Tibial nerve (tissue), 4 donors: ENCODE results near the gene MZT2A. TPM values are rescaled to one million over a fixed set of nuclear protein-coding genes. Genes with fewer than 3 reads are reported as not detected.
"Not testable (repeated sequence)": the region's sequence is repeated elsewhere in the genome, so short reads cannot be mapped to it uniquely, and the experiment has no call there.

Experiments used
- DNase-seq, 2 donors: peaks; one replicate each; pipeline ENCODE4 v3.0.0-alpha.2; 2019; ENCODE audit warnings: low spot score in 2 of 2
- H3K27ac ChIP-seq, 4 donors: fragments of 200-600 bp; sonication (generic) in 3 of 4; one replicate each; pipeline ENCODE4 v1.5.1; 2017 to 2019; ENCODE audit warnings: mild to moderate bottlenecking in 1 of 4
- H3K27me3 ChIP-seq, 2 donors: fragments of 200-600 bp; sonication (generic) in 1 of 2; one replicate each; pipeline versions ENCODE4 v1.5.1 to v1.6.0; 2017 to 2019
- H3K36me3 ChIP-seq, 3 donors: fragments of 200-600 bp; sonication (generic); one replicate each; pipeline ENCODE4 v1.5.1; 2018 to 2019
- H3K4me1 ChIP-seq, 4 donors: fragments of 200-600 bp; sonication (generic) in 3 of 4; one replicate each; pipeline ENCODE4 v1.5.1; 2017 to 2019
- H3K4me3 ChIP-seq, 4 donors: fragments of 200-600 bp; sonication (generic) in 3 of 4; one replicate each; pipeline ENCODE4 v1.5.1; 2017 to 2019; ENCODE audit warnings: mild to moderate bottlenecking in 1 of 4, moderate library complexity in 1 of 4
- H3K9me3 ChIP-seq, 4 donors: fragments of 200-600 bp; sonication (generic) in 3 of 4; one replicate each; pipeline ENCODE4 v1.5.1; 2017 to 2019
- EP300 ChIP-seq, 2 donors: sonication (generic); formaldehyde crosslinking; IDR thresholded peaks; one replicate each; pipeline ENCODE4 v1.6.1; 2017; ENCODE audit warnings: antibody characterized with exemption in 2 of 2, mild to moderate bottlenecking in 1 of 2
- POLR2A ChIP-seq, 2 donors: fragments of 450-650 bp; IDR thresholded peaks; one replicate each; pipeline ENCODE4 v1.6.1; 2017; ENCODE audit warnings: antibody characterized with exemption in 2 of 2, mild to moderate bottlenecking in 2 of 2, moderate library complexity in 2 of 2
- WGBS, 2 donors: methylation state at CpG; one replicate each; pipeline ENCODE4 v1.1.5; 2018; 5-methylcytosine and 5-hydroxymethylcytosine counted together
- total RNA-seq, 4 donors: library from RNA; depleted of rRNA; stranded (reverse); fragments of >200 nt; gene quantifications; one replicate each; pipeline ENCODE4 v1.1.0, GENCODE V29; 2016
- TF ChIP-seq, protein P1 (sequence below), 5 experiments: fragments of 200-600 bp in 3 of 5; fragments of 450-650 bp in 2 of 5; sonication (generic) in 3 of 5; IDR thresholded peaks; one replicate each; pipeline ENCODE4 v1.5.1; 2016 to 2019; ENCODE audit warnings: antibody characterized with exemption in 5 of 5, mild to moderate bottlenecking in 3 of 5, moderate library complexity in 2 of 5

Gene MZT2A
- total RNA-seq, 4 donors from 2014 or later: 73.5 to 143 (median 114) TPM

DNA sequence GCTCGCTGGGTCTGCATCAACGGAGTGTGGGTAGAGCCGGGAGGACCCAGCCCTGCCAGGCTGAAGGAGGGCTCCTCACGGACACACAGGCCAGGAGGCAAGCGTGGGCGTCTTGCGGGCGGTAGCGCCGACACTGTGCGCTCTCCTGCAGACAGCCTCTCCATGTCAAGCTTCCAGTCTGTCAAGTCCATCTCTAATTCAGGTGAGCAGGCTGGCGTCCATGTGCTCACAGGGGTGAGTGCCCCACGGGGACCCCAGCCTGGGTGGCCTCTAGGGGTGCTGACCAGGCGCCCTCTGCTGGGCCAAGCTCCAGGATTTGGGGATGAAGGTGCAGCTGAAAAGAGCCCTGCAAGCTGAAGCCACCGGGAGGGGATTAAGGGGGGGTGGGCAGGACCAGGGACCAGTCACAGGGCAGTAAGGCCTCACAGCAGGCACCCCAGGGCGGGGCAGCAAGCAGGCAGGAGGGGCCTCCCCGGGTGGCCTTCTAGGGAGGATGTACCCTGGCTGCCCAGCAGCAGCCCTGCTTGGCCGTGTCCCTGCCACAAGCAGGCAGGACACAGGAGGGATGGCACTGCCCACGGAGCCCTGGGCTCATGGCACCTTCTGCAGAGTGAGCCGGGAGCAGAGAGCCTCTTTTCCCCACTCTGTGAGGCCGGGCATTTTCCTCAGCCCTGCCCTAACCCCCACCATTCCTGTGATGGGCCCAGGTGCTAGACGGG lies 38.6 kb upstream of the MZT2A start:
- WGBS, 2 donors: 72 to 91% methylated on average over 8 to 15 of the region's 22 CpGs
- H3K27me3 ChIP-seq, H3K4me3 ChIP-seq, H3K27ac ChIP-seq, H3K36me3 ChIP-seq, DNase-seq, H3K9me3 ChIP-seq: not testable (repeated sequence)
- peaks cover 0 to 17% (median 0%) of the 10 kb centered on the region in 4 donors for H3K4me1 ChIP-seq

DNA sequence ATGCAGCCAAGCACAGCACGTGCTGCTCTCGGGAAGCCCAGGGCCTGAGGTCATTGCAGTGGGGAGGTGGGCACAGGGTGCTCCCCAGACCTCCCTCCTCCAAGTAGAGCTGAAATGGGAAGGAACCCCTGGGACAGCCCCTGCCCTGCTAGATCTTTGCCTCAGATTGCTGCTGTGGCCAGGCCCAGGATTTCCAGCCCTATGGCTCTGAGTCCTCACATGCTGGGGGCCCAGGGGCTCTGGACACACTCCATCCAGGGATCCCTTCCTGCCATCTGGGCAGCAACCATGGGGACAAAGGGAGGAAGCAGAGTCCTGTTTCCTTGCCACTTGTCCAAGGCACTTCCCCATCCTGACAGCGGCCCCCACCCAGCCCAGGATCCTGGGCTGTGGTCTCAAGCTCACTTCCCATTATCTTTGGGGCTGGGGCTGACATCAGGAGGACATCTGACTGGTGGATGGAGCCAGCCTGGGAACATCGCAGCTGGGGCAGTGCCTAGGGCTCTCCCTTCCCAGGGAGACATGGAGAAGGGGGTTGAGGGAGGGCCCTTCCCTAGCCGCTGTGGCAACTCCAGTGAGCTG lies 37.8 kb upstream of the MZT2A start:
- H3K4me3 ChIP-seq, DNase-seq, H3K27me3 ChIP-seq, H3K36me3 ChIP-seq, H3K27ac ChIP-seq, H3K9me3 ChIP-seq: not testable (repeated sequence)
- WGBS, 2 donors: 93% methylated on average over 5 of the region's 5 CpGs
- H3K4me1 ChIP-seq: peaks cover 0 to 17% (median 0%) of the 10 kb centered on the region in 4 donors

DNA sequence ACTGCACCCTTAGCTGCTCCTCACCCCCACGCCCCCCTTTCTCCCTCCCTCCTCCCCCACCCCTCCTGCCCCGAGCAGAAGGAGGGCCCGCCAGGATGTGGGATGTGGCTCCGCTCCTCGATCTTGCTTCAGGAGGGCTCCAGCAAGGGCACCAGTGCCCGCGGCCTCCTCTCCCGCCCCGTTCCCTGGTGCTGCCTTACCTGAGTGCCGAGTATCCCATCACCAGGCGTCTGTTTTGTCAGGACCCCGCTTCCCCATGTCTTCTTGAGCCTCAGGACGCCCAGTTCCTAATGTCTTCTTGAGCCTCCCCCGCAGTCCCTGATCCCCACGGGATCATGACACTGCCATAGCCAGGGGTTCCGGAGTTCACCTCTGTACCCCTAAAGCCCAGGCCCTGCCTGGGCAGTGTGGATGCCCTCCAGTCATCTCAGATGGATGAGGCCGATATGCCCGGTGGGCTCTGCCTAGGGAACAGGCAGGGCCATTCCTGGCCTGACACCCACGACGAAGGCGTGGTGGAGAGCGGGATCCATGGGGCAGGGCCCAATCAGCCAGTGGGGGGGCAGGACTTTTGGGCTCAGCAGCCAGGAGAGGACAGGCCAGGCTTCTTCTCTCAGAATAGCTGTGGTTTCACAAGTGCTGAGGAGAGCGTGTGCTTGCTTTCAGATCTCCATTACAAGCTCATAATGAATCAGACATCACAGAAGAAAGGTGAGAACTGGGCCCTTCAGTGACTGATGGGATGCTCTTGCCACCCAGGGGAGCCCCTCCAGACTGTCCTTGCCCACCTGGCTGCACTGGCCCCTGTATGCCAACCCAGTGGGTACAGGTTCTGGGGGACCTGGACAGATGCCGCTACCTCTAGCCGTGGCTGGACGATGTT lies 37.0 kb upstream of the MZT2A start:
- DNase-seq, H3K27ac ChIP-seq, H3K36me3 ChIP-seq, H3K9me3 ChIP-seq, H3K27me3 ChIP-seq: not testable (repeated sequence)
- H3K4me3 ChIP-seq: peak overlapping the region in 2 of 4 donors; percentile 40 to 53
- peaks cover 0 to 17% (median 0%) of the 10 kb centered on the region in 4 donors for H3K4me1 ChIP-seq
- WGBS, 2 donors: 62 to 65% methylated on average over 16 to 22 of the region's 26 CpGs

DNA sequence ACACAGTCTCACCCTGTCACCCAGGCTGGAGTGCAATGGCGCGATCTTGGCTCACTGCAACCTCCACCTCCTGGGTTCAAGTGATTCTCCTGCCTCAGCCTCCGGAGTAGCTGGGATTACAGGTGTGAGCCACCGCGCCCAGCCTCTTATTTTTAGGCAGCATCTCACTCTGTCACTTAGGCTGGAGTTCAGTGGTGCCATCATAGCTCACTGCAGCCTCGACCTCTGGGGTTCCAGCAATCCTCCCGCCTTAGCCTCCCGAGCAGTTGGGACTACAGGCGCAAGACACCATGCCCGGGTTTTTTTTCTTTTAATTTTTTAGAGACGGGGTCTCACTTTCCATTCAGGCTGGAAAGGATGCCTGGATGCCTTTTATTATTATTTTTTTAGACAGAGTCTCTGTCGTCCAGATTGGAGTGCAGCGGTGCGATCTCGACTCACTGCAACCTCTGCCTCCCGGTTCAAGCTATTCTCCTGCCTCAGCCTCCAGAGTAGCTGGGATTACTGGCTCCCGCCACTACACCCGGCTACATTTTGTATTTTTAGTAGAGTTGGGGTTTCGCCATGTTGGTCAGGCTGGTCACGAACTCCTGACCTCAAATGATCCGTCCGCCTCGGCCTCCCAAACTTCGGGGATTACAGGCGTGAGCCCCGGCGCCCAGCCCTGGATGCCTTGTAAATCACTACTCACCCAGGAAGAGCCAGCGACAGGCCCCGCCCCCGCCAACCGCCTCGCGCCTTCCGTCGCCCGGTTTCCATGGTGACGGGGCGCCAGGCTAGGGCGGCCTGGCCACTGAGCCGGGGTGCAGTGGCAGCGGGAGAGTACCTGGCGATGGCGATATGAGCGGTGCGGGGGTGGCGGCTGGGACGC lies 35.2 kb upstream of the MZT2A start, which contains the start of gene CCDC74A:
Gene CCDC74A (plus strand): TSS at position 758 of the 871 bp plus-strand sequence. CDS start 83 bp downstream, at position 841.
- H3K27me3 ChIP-seq: not testable (repeated sequence)

DNA sequence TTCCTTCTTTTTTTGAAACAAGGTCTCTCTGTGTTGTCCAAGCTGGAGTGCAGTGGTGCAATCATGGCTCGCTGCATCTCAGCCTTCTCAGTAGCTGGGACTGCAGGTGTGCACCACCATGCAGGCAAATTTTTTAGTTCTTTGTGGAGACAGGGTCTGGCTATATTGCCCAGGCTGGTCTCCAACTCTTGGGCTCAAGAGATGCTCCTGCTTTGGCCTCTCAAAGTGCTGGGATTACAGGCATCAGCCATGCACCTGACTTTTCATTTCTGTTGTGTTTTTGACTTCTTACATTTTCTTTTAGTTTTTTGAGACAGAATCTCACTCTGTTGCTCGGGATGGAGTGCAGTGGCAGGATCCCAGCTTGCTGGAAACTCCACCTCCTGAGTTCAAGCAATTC lies 33.1 kb upstream of the MZT2A start:
- H3K27me3 ChIP-seq, DNase-seq, H3K27ac ChIP-seq, H3K9me3 ChIP-seq, H3K4me3 ChIP-seq: not testable (repeated sequence)
- WGBS, 2 donors: 81 to 89% methylated on average over 2 of the region's 2 CpGs
- Histone ChIP-seq H3K4me1 (peaks cover 0 to 17% (median 0%) of the 10 kb centered on the region in 4 donors), H3K36me3 (peaks cover 0 to 11% (median 0%) of the 10 kb centered on the region in 3 donors)

More for the DNA sequence above, 35.2 kb upstream of the MZT2A start, which contains the start of gene CCDC74A:
- peak; percentile 50 to 57 for DNase-seq
- H3K9me3 ChIP-seq, H3K36me3 ChIP-seq: not testable (repeated sequence)
- 33 to 50% methylated on average over 28 to 43 of the region's 47 CpGs for WGBS, 2 donors
- peaks cover 0 to 17% (median 0%) of the 10 kb centered on the region in 4 donors for H3K4me1 ChIP-seq
- peak within 1 kb of the TSS; percentile 24 to 53 (median 46) for H3K4me3 ChIP-seq
- H3K27ac ChIP-seq: peak within 1 kb of the TSS in 1 of 4 donors; percentile 40

DNA sequence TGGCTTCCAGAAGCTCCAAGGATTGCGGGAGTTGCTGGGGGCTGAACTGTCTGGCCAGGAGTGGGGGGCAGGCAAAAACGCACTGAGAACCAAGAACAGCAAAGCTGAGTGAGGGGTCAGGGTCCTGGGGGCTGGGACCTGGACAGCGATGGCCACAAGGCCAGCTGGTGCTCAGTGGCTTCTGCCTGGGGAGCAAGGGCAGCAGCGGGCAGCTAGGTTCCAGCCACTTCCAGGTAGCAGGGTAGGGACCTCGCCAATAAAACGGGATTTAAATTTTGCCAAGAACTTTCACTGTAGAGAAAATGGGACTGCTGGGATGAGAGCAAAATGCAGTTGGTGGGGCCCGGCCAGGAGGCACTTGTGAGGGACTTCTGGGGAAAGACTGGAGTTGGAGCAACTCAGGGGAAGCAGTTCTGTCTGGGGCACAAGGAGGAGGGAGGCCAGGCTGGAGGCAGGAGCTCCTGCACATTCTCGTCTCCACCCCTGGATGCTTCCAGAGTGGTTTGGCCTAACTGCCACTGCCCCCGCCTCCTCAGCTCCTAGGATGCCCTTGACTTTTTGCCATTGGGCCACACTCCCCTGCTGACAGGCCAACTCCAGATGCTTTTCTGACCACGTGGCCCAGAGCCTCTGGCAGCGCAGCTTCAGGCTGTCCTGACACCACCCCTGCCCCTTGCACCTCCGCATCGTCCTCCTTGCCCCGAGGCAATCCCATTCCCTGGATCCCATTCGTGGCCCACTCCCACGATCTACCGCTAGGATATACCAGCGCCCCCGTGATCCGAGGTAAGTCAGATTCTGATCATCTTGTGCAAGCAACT lies 30.0 kb upstream of the MZT2A start:
- peaks cover 0 to 1% (median 0%) of the 10 kb centered on the region in 4 donors for H3K4me1 ChIP-seq
- H3K27ac ChIP-seq: no peak overlapping the region
- H3K4me3 ChIP-seq: no peak overlapping the region
- H3K36me3 ChIP-seq: peaks cover 0 to 40% (median 4%) of the 10 kb centered on the region in 3 donors
- DNase-seq: no peak
- no peaks in the 10 kb centered on the region for H3K9me3 ChIP-seq
- WGBS, 2 donors: 74 to 86% methylated on average over 20 of the region's 20 CpGs
- no peaks in the 10 kb centered on the region for H3K27me3 ChIP-seq
- TF ChIP-seq EP300 (IDR thresholded peaks at IDR 0.05) (no peak), POLR2A (IDR thresholded peaks at IDR 0.05) (no peak)
- TF ChIP-seq, protein P1, sequence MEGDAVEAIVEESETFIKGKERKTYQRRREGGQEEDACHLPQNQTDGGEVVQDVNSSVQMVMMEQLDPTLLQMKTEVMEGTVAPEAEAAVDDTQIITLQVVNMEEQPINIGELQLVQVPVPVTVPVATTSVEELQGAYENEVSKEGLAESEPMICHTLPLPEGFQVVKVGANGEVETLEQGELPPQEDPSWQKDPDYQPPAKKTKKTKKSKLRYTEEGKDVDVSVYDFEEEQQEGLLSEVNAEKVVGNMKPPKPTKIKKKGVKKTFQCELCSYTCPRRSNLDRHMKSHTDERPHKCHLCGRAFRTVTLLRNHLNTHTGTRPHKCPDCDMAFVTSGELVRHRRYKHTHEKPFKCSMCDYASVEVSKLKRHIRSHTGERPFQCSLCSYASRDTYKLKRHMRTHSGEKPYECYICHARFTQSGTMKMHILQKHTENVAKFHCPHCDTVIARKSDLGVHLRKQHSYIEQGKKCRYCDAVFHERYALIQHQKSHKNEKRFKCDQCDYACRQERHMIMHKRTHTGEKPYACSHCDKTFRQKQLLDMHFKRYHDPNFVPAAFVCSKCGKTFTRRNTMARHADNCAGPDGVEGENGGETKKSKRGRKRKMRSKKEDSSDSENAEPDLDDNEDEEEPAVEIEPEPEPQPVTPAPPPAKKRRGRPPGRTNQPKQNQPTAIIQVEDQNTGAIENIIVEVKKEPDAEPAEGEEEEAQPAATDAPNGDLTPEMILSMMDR (IDR thresholded peaks at IDR 0.05): no peak

DNA sequence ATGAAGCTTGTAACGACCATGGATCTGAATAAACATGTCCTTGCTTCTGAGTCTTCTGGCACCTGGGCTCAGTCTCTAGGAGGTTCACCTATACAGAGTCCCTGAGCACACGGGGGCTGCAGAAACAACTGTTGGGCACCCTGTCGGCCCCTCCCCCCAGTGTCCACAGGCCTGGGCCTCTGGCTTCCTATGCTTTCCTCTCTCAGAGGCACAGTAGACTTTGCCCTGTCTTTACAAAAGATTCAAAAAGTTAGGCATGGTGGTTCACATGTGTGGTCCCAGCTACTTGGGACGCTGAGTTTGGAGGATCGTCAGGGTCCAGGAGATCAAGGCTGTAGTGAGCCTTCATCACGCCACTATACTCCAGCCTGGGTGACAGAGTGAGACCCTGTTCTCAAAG lies 29.3 kb upstream of the MZT2A start:
- DNase-seq, H3K9me3 ChIP-seq, H3K4me1 ChIP-seq, H3K27me3 ChIP-seq, H3K27ac ChIP-seq, H3K4me3 ChIP-seq: not testable (repeated sequence)
- H3K36me3 ChIP-seq: peaks cover 0 to 47% (median 4%) of the 10 kb centered on the region in 3 donors
- WGBS, 2 donors: 80 to 84% methylated on average over 6 of the region's 6 CpGs
